Activated CD4-positive, alpha-beta memory T cell treated with anti-CD3 and anti-CD28 coated beads for 36 hours (primary cell): ENCODE data around the gene TOR1AIP1. TPM values are rescaled to one million over a fixed set of nuclear protein-coding genes. Genes with fewer than 3 reads are reported as not detected.
A peak's percentile ranks its signal among the peaks of the same experiment; 100 is the strongest.

Source experiments
- CTCF ChIA-PET: fragments of 350-600 bp; sonication (Branson Sonifier 250); formaldehyde crosslinking; loops from one replicate; lab custom pipeline; 2021; ENCODE audit warnings: antibody characterized with exemption, inconsistent platforms; lab: Charles Lee
- POLR2A ChIA-PET: fragments of 350-600 bp; sonication (Branson Sonifier 250); formaldehyde crosslinking; loops from one replicate; lab custom pipeline; 2021; ENCODE audit warnings: antibody characterized with exemption; lab: Charles Lee
- DNase-seq: peaks from one replicate; pipeline ENCODE4 v3.0.0-alpha.2; 2020
- H3K27ac Mint-ChIP-seq: one replicate; pipeline ENCODE4 v1.8.0; 2021; ENCODE audit warnings: mixed read lengths
- H3K27me3 Mint-ChIP-seq: one replicate; pipeline ENCODE4 v1.8.0; 2021; ENCODE audit warnings: mixed read lengths
- H3K36me3 Mint-ChIP-seq: one replicate; pipeline ENCODE4 v1.8.0; 2021; ENCODE audit warnings: mixed read lengths
- H3K4me1 Mint-ChIP-seq: one replicate; pipeline ENCODE4 v1.8.0; 2021; ENCODE audit warnings: low read depth, mixed read lengths
- H3K4me3 Mint-ChIP-seq: one replicate; pipeline ENCODE4 v1.8.0; 2021; ENCODE audit warnings: mild to moderate bottlenecking, mixed read lengths
- H3K9me3 Mint-ChIP-seq: one replicate; pipeline ENCODE4 v1.8.0; 2021; ENCODE audit warnings: mixed read lengths
- intact Hi-C: fragments of 100-400 bp; cut with micrococcal nuclease; formaldehyde crosslinking; loops from one replicate; pipeline ENCODE4 v1.15.1; 2023
- total RNA-seq, 2 experiments: library from RNA; stranded (reverse); gene quantifications; one replicate each; pipeline ENCODE4 v1.2.3, GENCODE V29; 2021

Gene TOR1AIP1
- total RNA-seq, 2 experiments from 2014 or later, result 57.4 to 57.7 TPM

- POLR2A ChIA-PET, result interaction anchor here (0.6 to 1.6 kb wide), 6 partner anchors 9 to 272 kb away, joined by 3 to 5 read pairs (median 4); partner anchors contain the start of gene CEP350
- intact Hi-C loops, result loop anchor here (1.0 to 10.0 kb wide), 12 partner anchors 68 to 1512 kb away; partner anchors contain the start of genes ACBD6, FAM20B, IER5 and QSOX1
- peaks cover 18% of the 10 kb centered on the region for H3K36me3 Mint-ChIP-seq
- H3K4me3 Mint-ChIP-seq, result peak overlapping the region; percentile 86
- H3K4me1 Mint-ChIP-seq, result peaks cover 49% of the 10 kb centered on the region
- no peak for DNase-seq
- no peaks in the 10 kb centered on the region for H3K9me3 Mint-ChIP-seq
- CTCF ChIA-PET, result interaction anchor here (1.0 to 3.2 kb wide), 4 partner anchors 39 to 75 kb away, joined by 3 to 11 read pairs (median 4); no protein-coding TSS in a partner anchor
- peak overlapping the region; percentile 96 for H3K27ac Mint-ChIP-seq
- no peaks in the 10 kb centered on the region for H3K27me3 Mint-ChIP-seq
Measured at GRCh38 chr1:179883040-179883744, 1.1 kb downstream of the TOR1AIP1 start.

- H3K9me3 Mint-ChIP-seq, result no peaks in the 10 kb centered on the region
- CTCF ChIA-PET, result interaction anchor here (0.7 to 3.2 kb wide), 4 partner anchors 40 to 293 kb away, joined by 3 to 11 read pairs (median 4); no protein-coding TSS in a partner anchor
Measured at GRCh38 chr1:179883745-179884138, 1.7 kb downstream of the TOR1AIP1 start.

DNA sequence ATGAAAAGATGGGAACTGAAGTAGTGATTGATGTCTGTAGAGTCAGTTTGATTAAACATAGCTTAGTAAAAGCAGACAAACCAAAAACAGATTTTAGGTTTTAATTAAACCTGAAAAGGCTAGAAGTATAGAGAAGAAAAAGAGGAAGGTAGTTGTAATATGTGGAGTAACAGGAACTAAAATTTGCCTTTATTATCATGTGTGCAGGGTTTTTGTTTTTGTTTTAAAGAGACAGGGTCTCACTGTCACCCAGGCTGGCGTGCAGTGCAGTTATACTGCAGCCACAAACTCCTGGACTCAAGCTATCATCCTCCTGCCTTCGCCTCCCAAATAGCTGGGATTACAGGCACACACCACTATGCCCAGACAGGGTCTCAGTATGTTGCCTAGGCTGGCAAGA lies 6.0 kb downstream of the TOR1AIP1 start:
- Mint-ChIP-seq H3K36me3 (peaks cover 24% of the 10 kb centered on the region), H3K9me3 (no peaks in the 10 kb centered on the region), H3K27ac (no peak overlapping the region), H3K4me3 (no peak overlapping the region), H3K27me3 (no peaks in the 10 kb centered on the region), H3K4me1 (peaks cover 26% of the 10 kb centered on the region)
- CTCF ChIA-PET, result interaction anchor here (1.2 to 1.5 kb wide), 2 partner anchors 20 to 25 kb away, joined by 3 to 4 read pairs; no protein-coding TSS in a partner anchor
- POLR2A ChIA-PET, result no interaction called here
- intact Hi-C loops, result loop anchor here (10.0 kb wide), 1 partner anchor 1507 kb away; no protein-coding TSS in a partner anchor
- DNase-seq, result no peak

More at GRCh38 chr1:179883745-179884138, 1.7 kb downstream of the TOR1AIP1 start:
- intact Hi-C loops, result loop anchor here (1.0 to 10.0 kb wide), 12 partner anchors 69 to 1511 kb away; partner anchors contain the start of genes ACBD6, FAM20B, IER5 and QSOX1
- peak; percentile 81 for DNase-seq
- Mint-ChIP-seq H3K4me3 (peak overlapping the region; percentile 86), H3K36me3 (peaks cover 18% of the 10 kb centered on the region), H3K27ac (peak overlapping the region; percentile 96), H3K27me3 (no peaks in the 10 kb centered on the region), H3K4me1 (peaks cover 45% of the 10 kb centered on the region)
- POLR2A ChIA-PET, result interaction anchor here (0.8 to 1.6 kb wide), 3 partner anchors 10 to 71 kb away, joined by 3 to 5 read pairs (median 4); partner anchors contain the start of gene CEP350

DNA sequence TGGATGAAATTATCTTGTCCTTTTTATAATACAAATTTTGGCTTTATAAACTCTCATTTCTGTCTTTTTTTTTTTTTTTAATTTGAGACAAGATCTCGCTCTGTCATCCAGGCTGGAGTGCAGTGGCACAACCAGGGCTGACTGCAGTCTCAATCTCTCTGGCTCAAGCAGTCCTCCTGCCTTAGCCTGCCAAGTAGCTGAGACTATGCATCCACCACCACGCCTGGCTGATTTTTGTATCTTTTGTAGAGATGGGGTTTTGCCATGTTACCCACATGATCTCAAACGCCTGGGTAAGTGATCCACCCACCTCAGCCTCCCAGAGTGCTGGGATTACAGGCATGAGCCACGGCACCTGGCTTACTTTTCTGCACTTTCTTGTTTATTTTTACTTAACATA lies 7.5 kb downstream of the TOR1AIP1 start:
- no peak overlapping the region for H3K4me3 Mint-ChIP-seq
- peaks cover 19% of the 10 kb centered on the region for H3K4me1 Mint-ChIP-seq
- DNase-seq, result no peak
- CTCF ChIA-PET, result interaction anchor here (0.9 kb wide), 1 partner anchor 290 kb away, joined by 4 read pairs; no protein-coding TSS in a partner anchor
- no peaks in the 10 kb centered on the region for H3K9me3 Mint-ChIP-seq
- intact Hi-C loops, result loop anchor here (10.0 kb wide), 1 partner anchor 1505 kb away; no protein-coding TSS in a partner anchor
- H3K27me3 Mint-ChIP-seq, result no peaks in the 10 kb centered on the region
- peaks cover 19% of the 10 kb centered on the region for H3K36me3 Mint-ChIP-seq
- POLR2A ChIA-PET, result no interaction called here
- no peak overlapping the region for H3K27ac Mint-ChIP-seq

- H3K27ac Mint-ChIP-seq, result no peak overlapping the region
- peaks cover 3% of the 10 kb centered on the region for H3K4me1 Mint-ChIP-seq
- H3K4me3 Mint-ChIP-seq, result no peak overlapping the region
- H3K27me3 Mint-ChIP-seq, result no peaks in the 10 kb centered on the region
- intact Hi-C loops, result no loop called here
- H3K9me3 Mint-ChIP-seq, result no peaks in the 10 kb centered on the region
- POLR2A ChIA-PET, result no interaction called here
- CTCF ChIA-PET, result interaction anchor here (0.5 to 1.2 kb wide), 2 partner anchors 96 to 781 kb away, joined by 3 to 4 read pairs; no protein-coding TSS in a partner anchor
- no peak for DNase-seq
- peaks cover 26% of the 10 kb centered on the region for H3K36me3 Mint-ChIP-seq
Measured at GRCh38 chr1:179910934-179911333, 28.8 kb downstream of the TOR1AIP1 start.

GRCh38 chr1:179911812-179912211 lies 29.7 kb downstream of the TOR1AIP1 start:
- peaks cover 24% of the 10 kb centered on the region for H3K36me3 Mint-ChIP-seq
- no peaks in the 10 kb centered on the region for H3K27me3 Mint-ChIP-seq
- DNase-seq, result no peak
- H3K4me1 Mint-ChIP-seq, result peaks cover 3% of the 10 kb centered on the region
- intact Hi-C loops, result no loop called here
- no peak overlapping the region for H3K27ac Mint-ChIP-seq
- ChIA-PET CTCF (interaction anchor here (1.2 kb wide), 1 partner anchor 97 kb away, joined by 4 read pairs; no protein-coding TSS in a partner anchor), POLR2A (no interaction called here)
- no peak overlapping the region for H3K4me3 Mint-ChIP-seq
- H3K9me3 Mint-ChIP-seq, result no peaks in the 10 kb centered on the region

- H3K9me3 Mint-ChIP-seq, result no peaks in the 10 kb centered on the region
- peaks cover 15% of the 10 kb centered on the region for H3K4me1 Mint-ChIP-seq
- ChIA-PET POLR2A (interaction anchor here (0.6 kb wide), 1 partner anchor 9 kb away, joined by 3 read pairs; no protein-coding TSS in a partner anchor), CTCF (interaction anchor here (0.7 to 1.2 kb wide), 2 partner anchors 13 to 16 kb away, joined by 3 to 4 read pairs; no protein-coding TSS in a partner anchor)
- no peaks in the 10 kb centered on the region for H3K27me3 Mint-ChIP-seq
- peak overlapping the region; percentile 46 for H3K27ac Mint-ChIP-seq
- peaks cover 39% of the 10 kb centered on the region for H3K36me3 Mint-ChIP-seq
- H3K4me3 Mint-ChIP-seq, result no peak overlapping the region
- intact Hi-C loops, result no loop called here
- peak; percentile 12 for DNase-seq
Measured at GRCh38 chr1:179917601-179918429, 35.7 kb downstream of the TOR1AIP1 start.

- peaks cover 15% of the 10 kb centered on the region for H3K4me1 Mint-ChIP-seq
- POLR2A ChIA-PET, result no interaction called here
- no peak overlapping the region for H3K27ac Mint-ChIP-seq
- no peak overlapping the region for H3K4me3 Mint-ChIP-seq
- no peak for DNase-seq
- intact Hi-C loops, result no loop called here
- CTCF ChIA-PET, result no interaction called here
- H3K36me3 Mint-ChIP-seq, result peaks cover 33% of the 10 kb centered on the region
- H3K27me3 Mint-ChIP-seq, result no peaks in the 10 kb centered on the region
- H3K9me3 Mint-ChIP-seq, result no peaks in the 10 kb centered on the region
Measured at GRCh38 chr1:179921472-179921871, 39.4 kb downstream of the TOR1AIP1 start.

GRCh38 chr1:179921981-179922872 lies 40.1 kb downstream of the TOR1AIP1 start:
- Mint-ChIP-seq H3K27me3 (no peaks in the 10 kb centered on the region), H3K4me1 (peaks cover 14% of the 10 kb centered on the region), H3K27ac (no peak overlapping the region), H3K9me3 (no peaks in the 10 kb centered on the region), H3K36me3 (peaks cover 32% of the 10 kb centered on the region), H3K4me3 (no peak overlapping the region)
- intact Hi-C loops, result no loop called here
- no peak for DNase-seq
- ChIA-PET CTCF (no interaction called here), POLR2A (no interaction called here)

DNA sequence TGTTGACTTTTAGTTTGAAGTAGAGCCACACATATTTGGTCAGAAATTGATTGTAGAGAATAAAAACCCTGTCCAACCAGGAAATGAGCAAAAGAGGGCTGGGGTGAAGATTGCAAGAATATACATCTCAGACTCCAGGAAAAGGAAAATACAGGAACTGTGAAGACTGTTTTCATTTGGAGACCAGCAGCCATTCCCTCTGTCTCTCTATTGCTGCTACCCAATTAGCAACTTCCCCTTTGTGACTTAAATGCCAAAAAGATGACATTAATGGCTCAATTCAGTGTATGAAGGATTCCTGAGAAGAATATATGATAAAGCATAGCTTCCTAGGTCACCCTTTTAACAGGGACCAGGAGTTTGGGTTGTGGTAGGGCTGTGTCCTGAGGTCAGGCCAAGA lies 40.9 kb downstream of the TOR1AIP1 start:
- no peak overlapping the region for H3K4me3 Mint-ChIP-seq
- ChIA-PET POLR2A (no interaction called here), CTCF (no interaction called here)
- no peaks in the 10 kb centered on the region for H3K9me3 Mint-ChIP-seq
- intact Hi-C loops, result no loop called here
- H3K4me1 Mint-ChIP-seq, result peaks cover 6% of the 10 kb centered on the region
- no peak overlapping the region for H3K27ac Mint-ChIP-seq
- peaks cover 24% of the 10 kb centered on the region for H3K36me3 Mint-ChIP-seq
- H3K27me3 Mint-ChIP-seq, result no peaks in the 10 kb centered on the region
- DNase-seq, result no peak

GRCh38 chr1:179924268-179924667 lies 42.2 kb downstream of the TOR1AIP1 start:
- no peaks in the 10 kb centered on the region for H3K4me1 Mint-ChIP-seq
- no peak overlapping the region for H3K27ac Mint-ChIP-seq
- no peaks in the 10 kb centered on the region for H3K9me3 Mint-ChIP-seq
- intact Hi-C loops, result no loop called here
- H3K27me3 Mint-ChIP-seq, result no peaks in the 10 kb centered on the region
- ChIA-PET POLR2A (no interaction called here), CTCF (interaction anchor here (0.8 kb wide), 1 partner anchor 255 kb away, joined by 3 read pairs; no protein-coding TSS in a partner anchor)
- H3K36me3 Mint-ChIP-seq, result peaks cover 12% of the 10 kb centered on the region
- H3K4me3 Mint-ChIP-seq, result no peak overlapping the region
- no peak for DNase-seq
